Activated B cell treated with CpG ODN at 0.5 μM for 24 hours (primary cell): ENCODE measurements around the gene CFAP299. TPM values are rescaled to one million over a fixed set of nuclear protein-coding genes. Genes with fewer than 3 reads are reported as not detected.

Experiments
- ATAC-seq: fragments of 200-7000 bp; cut with Tn5 transposase; one replicate; pipeline ENCODE4 v1.10.0; 2021; ENCODE audit warnings: low read depth, mild to moderate bottlenecking, moderate library complexity
- CTCF ChIA-PET: fragments of 350-600 bp; sonication (Branson Sonifier 250); formaldehyde crosslinking; loops from one replicate; lab custom pipeline; 2021; ENCODE audit warnings: antibody characterized with exemption; lab: Charles Lee
- POLR2A ChIA-PET: fragments of 350-600 bp; sonication (Branson Sonifier 250); formaldehyde crosslinking; loops from one replicate; lab custom pipeline; 2021; ENCODE audit warnings: antibody characterized with exemption; lab: Charles Lee
- DNase-seq: peaks from one replicate; pipeline ENCODE4 v3.0.0; 2022
- H3K27ac Mint-ChIP-seq: one replicate; pipeline ENCODE4 v1.8.0; 2020; ENCODE audit warnings: mixed read lengths
- H3K27me3 Mint-ChIP-seq: one replicate; pipeline ENCODE4 v1.8.0; 2021; ENCODE audit warnings: mixed read lengths
- H3K36me3 Mint-ChIP-seq: one replicate; pipeline ENCODE4 v1.8.0; 2021; ENCODE audit warnings: low read depth, mixed read lengths
- H3K4me1 Mint-ChIP-seq: one replicate; pipeline ENCODE4 v1.8.0; 2021; ENCODE audit warnings: mixed read lengths
- H3K4me3 Mint-ChIP-seq: one replicate; pipeline ENCODE4 v1.8.0; 2020; ENCODE audit warnings: mild to moderate bottlenecking, mixed read lengths
- H3K9me3 Mint-ChIP-seq: one replicate; pipeline ENCODE4 v1.8.0; 2020; ENCODE audit warnings: mixed read lengths
- intact Hi-C: fragments of 100-400 bp; cut with micrococcal nuclease; formaldehyde crosslinking; loops from one replicate; pipeline ENCODE4 v1.15.1; 2024
- total RNA-seq: library from RNA; stranded (reverse); gene quantifications from 2 replicates; pipeline ENCODE4 v1.2.3, GENCODE V29; 2022
- TF ChIP-seq, protein P1 (sequence below): fragments of 200-600 bp; IDR thresholded peaks from one replicate; pipeline ENCODE4 v1.8.0; 2022; ENCODE audit warnings: antibody characterized with exemption, mild to moderate bottlenecking

The CFAP299 gene
- total RNA-seq, 1 donor from 2014 or later: not detected

DNA sequence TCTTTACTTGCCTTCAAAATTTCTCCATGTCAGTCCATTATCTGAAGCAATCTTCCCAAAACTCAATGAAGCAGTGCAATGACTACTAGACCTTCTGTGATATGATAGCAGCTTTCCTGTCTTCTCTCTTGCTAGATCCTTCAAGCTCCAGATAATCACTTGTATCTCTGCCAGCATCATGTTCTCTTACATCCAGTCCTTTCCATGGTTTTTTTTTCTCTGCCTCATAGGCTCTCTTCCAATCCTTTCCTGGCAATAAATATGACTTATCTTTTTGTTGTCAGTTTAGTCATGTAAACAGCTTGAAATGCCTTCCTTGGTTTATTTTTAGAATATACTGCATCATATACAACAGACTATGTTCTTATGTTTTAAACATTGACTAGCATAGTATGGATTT lies 193.5 kb downstream of the CFAP299 start:
- no peak for DNase-seq
- ChIA-PET CTCF (interaction anchor here (0.6 kb wide), 1 partner anchor 290 kb away, joined by 3 read pairs; no protein-coding TSS in a partner anchor), POLR2A (no interaction called here)
- intact Hi-C loops: no loop called here
- TF ChIP-seq, protein P1, sequence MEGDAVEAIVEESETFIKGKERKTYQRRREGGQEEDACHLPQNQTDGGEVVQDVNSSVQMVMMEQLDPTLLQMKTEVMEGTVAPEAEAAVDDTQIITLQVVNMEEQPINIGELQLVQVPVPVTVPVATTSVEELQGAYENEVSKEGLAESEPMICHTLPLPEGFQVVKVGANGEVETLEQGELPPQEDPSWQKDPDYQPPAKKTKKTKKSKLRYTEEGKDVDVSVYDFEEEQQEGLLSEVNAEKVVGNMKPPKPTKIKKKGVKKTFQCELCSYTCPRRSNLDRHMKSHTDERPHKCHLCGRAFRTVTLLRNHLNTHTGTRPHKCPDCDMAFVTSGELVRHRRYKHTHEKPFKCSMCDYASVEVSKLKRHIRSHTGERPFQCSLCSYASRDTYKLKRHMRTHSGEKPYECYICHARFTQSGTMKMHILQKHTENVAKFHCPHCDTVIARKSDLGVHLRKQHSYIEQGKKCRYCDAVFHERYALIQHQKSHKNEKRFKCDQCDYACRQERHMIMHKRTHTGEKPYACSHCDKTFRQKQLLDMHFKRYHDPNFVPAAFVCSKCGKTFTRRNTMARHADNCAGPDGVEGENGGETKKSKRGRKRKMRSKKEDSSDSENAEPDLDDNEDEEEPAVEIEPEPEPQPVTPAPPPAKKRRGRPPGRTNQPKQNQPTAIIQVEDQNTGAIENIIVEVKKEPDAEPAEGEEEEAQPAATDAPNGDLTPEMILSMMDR: no peak
- no peak overlapping the region for H3K27ac Mint-ChIP-seq
- no peak overlapping the region for H3K4me3 Mint-ChIP-seq
- H3K36me3 Mint-ChIP-seq: no peaks in the 10 kb centered on the region
- H3K4me1 Mint-ChIP-seq: peaks cover 14% of the 10 kb centered on the region
- ATAC-seq: no peak
- no peaks in the 10 kb centered on the region for H3K9me3 Mint-ChIP-seq
- H3K27me3 Mint-ChIP-seq: peaks cover 6% of the 10 kb centered on the region

DNA sequence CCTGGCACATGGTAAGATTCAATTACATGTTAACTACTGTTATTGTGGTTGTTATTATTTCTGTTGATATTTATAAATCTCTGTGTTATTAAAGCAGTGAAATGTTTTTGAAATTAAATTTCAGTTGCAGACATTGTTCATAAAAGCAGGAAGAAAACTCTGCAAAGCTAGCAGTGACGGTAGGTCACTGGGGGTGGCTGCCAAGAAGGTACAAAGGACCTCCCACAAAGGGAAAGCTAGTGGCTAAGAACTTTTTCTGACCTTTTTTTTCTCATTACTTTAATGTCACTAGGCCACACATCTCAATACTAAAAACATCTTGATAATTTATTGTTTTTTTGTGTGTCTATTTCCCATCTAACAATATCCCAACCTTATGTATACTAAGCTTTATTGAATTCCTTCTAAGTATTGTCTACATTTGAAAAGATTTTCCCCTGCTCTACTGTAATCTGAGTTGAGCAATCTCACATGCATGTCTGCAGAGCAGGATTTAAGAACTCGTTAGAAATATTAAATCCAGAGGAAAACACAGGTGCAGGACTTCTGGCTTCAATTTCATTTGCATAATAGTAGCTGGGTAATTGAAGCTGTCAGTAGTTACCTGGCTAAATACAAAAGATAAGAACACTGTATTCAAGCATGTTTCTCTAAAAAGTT lies 197.3 kb downstream of the CFAP299 start:
- TF ChIP-seq, protein P1: no peak
- ChIA-PET CTCF (no interaction called here), POLR2A (no interaction called here)
- intact Hi-C loops: loop anchor here (1.0 kb wide), 1 partner anchor 7 kb away; no protein-coding TSS in a partner anchor
- peak overlapping the region; percentile 16 for H3K4me3 Mint-ChIP-seq
- H3K9me3 Mint-ChIP-seq: no peaks in the 10 kb centered on the region
- ATAC-seq: no peak
- no peak overlapping the region for H3K27ac Mint-ChIP-seq
- H3K4me1 Mint-ChIP-seq: peaks cover 14% of the 10 kb centered on the region
- H3K36me3 Mint-ChIP-seq: no peaks in the 10 kb centered on the region
- H3K27me3 Mint-ChIP-seq: peaks cover 7% of the 10 kb centered on the region
- DNase-seq: no peak

DNA sequence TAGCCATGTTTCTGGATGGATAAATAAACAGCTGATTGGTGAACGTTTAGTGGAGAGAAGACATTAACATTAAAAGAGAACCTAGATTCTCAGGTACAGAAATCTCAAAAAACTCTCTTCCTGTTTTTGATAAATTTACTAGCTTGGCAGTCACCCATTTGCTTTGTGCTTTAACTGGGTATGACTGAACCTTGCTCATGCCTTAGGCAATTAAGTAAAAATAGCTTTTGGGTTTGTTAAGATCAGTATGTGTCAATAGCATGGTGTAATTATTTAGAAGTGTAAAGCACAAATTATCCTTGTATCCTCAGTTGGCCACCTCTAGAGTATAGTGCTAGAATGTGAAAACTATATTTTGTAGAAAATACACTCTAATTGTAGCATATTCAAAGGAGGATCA lies 200.0 kb downstream of the CFAP299 start:
- Mint-ChIP-seq H3K4me1 (peaks cover 21% of the 10 kb centered on the region), H3K27me3 (peaks cover 2% of the 10 kb centered on the region), H3K27ac (no peak overlapping the region), H3K9me3 (no peaks in the 10 kb centered on the region), H3K36me3 (no peaks in the 10 kb centered on the region), H3K4me3 (no peak overlapping the region)
- ChIA-PET CTCF (no interaction called here), POLR2A (no interaction called here)
- TF ChIP-seq, protein P1: no peak
- no peak for ATAC-seq
- intact Hi-C loops: loop anchor here (5.0 kb wide), 1 partner anchor 73 kb away; no protein-coding TSS in a partner anchor
- DNase-seq: no peak

DNA sequence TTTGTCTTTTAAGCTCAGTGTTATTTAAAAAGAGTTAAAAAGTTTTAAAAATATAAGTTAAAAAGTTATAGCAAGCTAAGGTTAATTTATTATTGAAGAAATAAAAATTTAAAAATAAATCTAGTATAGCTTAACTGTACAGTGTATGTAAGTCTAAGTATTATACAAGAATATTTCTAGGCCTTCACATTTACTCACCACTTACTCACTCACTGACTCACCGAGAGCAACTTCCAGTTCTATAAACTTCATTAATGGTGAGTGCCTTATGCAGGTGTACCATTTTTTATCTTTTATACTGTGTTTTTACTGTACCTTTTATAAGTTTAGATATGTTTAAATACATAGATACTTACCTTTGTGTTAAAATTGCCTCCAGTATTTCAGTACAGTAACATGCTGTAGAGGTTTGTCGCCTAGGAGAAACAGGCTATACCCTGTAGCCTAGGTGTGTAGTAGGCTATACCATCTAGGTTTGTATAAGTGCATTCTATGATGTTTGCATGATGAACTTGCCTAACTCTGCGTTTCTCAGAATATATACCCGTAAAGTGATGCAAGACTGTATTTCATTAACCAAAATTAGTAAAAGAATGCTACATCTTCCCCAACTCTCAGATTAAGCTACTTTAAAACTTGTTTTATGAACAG lies 202.9 kb downstream of the CFAP299 start:
- CTCF ChIA-PET: interaction anchor here (1.6 kb wide), 1 partner anchor 11 kb away, joined by 3 read pairs; no protein-coding TSS in a partner anchor
- POLR2A ChIA-PET: no interaction called here
- no peaks in the 10 kb centered on the region for H3K9me3 Mint-ChIP-seq
- DNase-seq: no peak
- no peak overlapping the region for H3K4me3 Mint-ChIP-seq
- ATAC-seq: no peak
- H3K36me3 Mint-ChIP-seq: no peaks in the 10 kb centered on the region
- intact Hi-C loops: loop anchor here (5.0 kb wide), 1 partner anchor 76 kb away; no protein-coding TSS in a partner anchor
- H3K4me1 Mint-ChIP-seq: peaks cover 13% of the 10 kb centered on the region
- no peak overlapping the region for H3K27ac Mint-ChIP-seq
- peaks cover 5% of the 10 kb centered on the region for H3K27me3 Mint-ChIP-seq
- TF ChIP-seq, protein P1: no peak

DNA sequence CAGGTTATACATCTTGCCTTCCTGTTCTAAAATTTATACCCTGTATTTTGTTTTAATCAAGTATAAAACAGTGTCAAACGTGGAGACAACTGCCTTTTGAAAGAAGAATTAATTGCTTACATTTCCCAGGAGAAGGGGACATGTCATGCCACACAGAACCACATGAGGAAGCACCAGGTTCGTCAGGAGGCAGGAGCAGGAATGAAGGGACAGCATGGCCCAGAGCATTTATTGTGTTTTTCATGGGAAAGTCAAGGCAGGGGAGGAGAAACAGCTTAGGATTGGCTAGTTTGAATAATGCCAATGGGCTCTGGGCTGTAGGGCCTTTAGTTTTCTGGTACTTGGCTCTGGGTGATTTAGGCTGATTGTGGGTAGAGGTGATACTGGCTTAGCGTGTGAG lies 203.7 kb downstream of the CFAP299 start:
- CTCF ChIA-PET: no interaction called here
- Mint-ChIP-seq H3K4me1 (peaks cover 13% of the 10 kb centered on the region), H3K27ac (no peak overlapping the region), H3K36me3 (no peaks in the 10 kb centered on the region), H3K4me3 (no peak overlapping the region), H3K27me3 (peaks cover 7% of the 10 kb centered on the region), H3K9me3 (no peaks in the 10 kb centered on the region)
- POLR2A ChIA-PET: no interaction called here
- intact Hi-C loops: loop anchor here (5.0 kb wide), 1 partner anchor 77 kb away; no protein-coding TSS in a partner anchor
- DNase-seq: no peak
- no peak for ATAC-seq
- TF ChIP-seq, protein P1: no peak
